ENCODE results near the gene LRRC26.

LRRC26 gene

GRCh38 chr9:137183980-137184595 lies 14.2 kb upstream of the LRRC26 start:
- no peak for DNase-seq

GRCh38 chr9:137182836-137183235 lies 13.0 kb upstream of the LRRC26 start:
- DNase-seq = no peak

- DNase-seq = no peak
Observed at GRCh38 chr9:137181680-137182079, 11.8 kb upstream of the LRRC26 start.

GRCh38 chr9:137180491-137180890 lies 10.6 kb upstream of the LRRC26 start:
- DNase-seq = no peak

GRCh38 chr9:137179761-137180160 lies 9.9 kb upstream of the LRRC26 start:
- no peak for DNase-seq

GRCh38 chr9:137178939-137179630 lies 9.2 kb upstream of the LRRC26 start:
- no peak for DNase-seq

- no peak for DNase-seq
Observed at GRCh38 chr9:137178201-137178938, 8.5 kb upstream of the LRRC26 start.

GRCh38 chr9:137176302-137177182 lies 6.7 kb upstream of the LRRC26 start:
- DNase-seq = peak; percentile 16

GRCh38 chr9:137175345-137175961 lies 5.6 kb upstream of the LRRC26 start:
- no peak for DNase-seq

- no peak for DNase-seq
Observed at GRCh38 chr9:137174722-137175293, 5.0 kb upstream of the LRRC26 start.

- DNase-seq = no peak
Observed at GRCh38 chr9:137173796-137174664, 4.2 kb upstream of the LRRC26 start.

- no peak for DNase-seq
Observed at GRCh38 chr9:137172901-137173795, 3.3 kb upstream of the LRRC26 start.

GRCh38 chr9:137171149-137171900 lies 1.5 kb upstream of the LRRC26 start:
- no peak for DNase-seq

GRCh38 chr9:137170486-137171148 lies 766 bp upstream of the LRRC26 start:
- DNase-seq = no peak

- DNase-seq = peak; percentile 44
Observed at GRCh38 chr9:137168904-137169856, 671 bp downstream of the LRRC26 start.

- DNase-seq = no peak
Observed at GRCh38 chr9:137168573-137168903, 1.3 kb downstream of the LRRC26 start.

GRCh38 chr9:137167747-137168572 lies 1.9 kb downstream of the LRRC26 start:
- DNase-seq = no peak

All from DMS153 (cell line).